Activated CD8-positive, alpha-beta memory T cell treated with anti-CD3 and anti-CD28 coated beads for 4 hours (primary cell): ENCODE results near the gene NRN1L.
"Not testable (repeated sequence)": the region's sequence is repeated elsewhere in the genome, so short reads cannot be mapped to it uniquely, and the experiment has no call there.

Experiments
- DNase-seq, 2 donors: peaks; one replicate each; pipeline ENCODE4 v3.0.0-alpha.2; 2020; ENCODE audit warnings: low read depth in 2 of 2

Gene NRN1L

GRCh38 chr16:67882374-67883145, 2.1 kb upstream of the NRN1L start:
- no peak for DNase-seq

- no peak for DNase-seq
Measured at GRCh38 chr16:67883146-67883871, 1.4 kb upstream of the NRN1L start.

GRCh38 chr16:67883872-67884261, 818 bp upstream of the NRN1L start:
- peak; percentile 48 to 56 for DNase-seq

GRCh38 chr16:67885545-67885944, 860 bp downstream of the NRN1L start:
- no peak for DNase-seq

- DNase-seq = no peak
Measured at GRCh38 chr16:67885976-67886375, 1.3 kb downstream of the NRN1L start.

- no peak for DNase-seq
Measured at GRCh38 chr16:67886387-67886786, 1.7 kb downstream of the NRN1L start.

GRCh38 chr16:67888331-67888730, 3.6 kb downstream of the NRN1L start:
- DNase-seq = no peak

GRCh38 chr16:67892375-67892774, 7.7 kb downstream of the NRN1L start:
- no peak for DNase-seq

GRCh38 chr16:67892899-67893742, 8.4 kb downstream of the NRN1L start, which contains the start of gene PSKH1:
TSS of gene PSKH1 (plus strand) at chr16:67893254. CDS start at chr16:67908750, 15,496 bp downstream.
- peak; percentile 86 to 88 for DNase-seq

GRCh38 chr16:67893743-67894399, 9.2 kb downstream of the NRN1L start:
- DNase-seq = no peak

GRCh38 chr16:67897231-67897630, 12.5 kb downstream of the NRN1L start:
- no peak for DNase-seq

GRCh38 chr16:67901734-67902133, 17.0 kb downstream of the NRN1L start:
- no peak for DNase-seq

- DNase-seq = no peak
Measured at GRCh38 chr16:67902831-67903230, 18.1 kb downstream of the NRN1L start.

- DNase-seq = no peak
Measured at GRCh38 chr16:67907397-67908180, 22.9 kb downstream of the NRN1L start.

GRCh38 chr16:67909056-67909742, 24.5 kb downstream of the NRN1L start:
- DNase-seq = no peak

GRCh38 chr16:67910158-67910557, 25.5 kb downstream of the NRN1L start:
- DNase-seq = no peak

GRCh38 chr16:67914758-67915495, 30.2 kb downstream of the NRN1L start:
- no peak for DNase-seq

GRCh38 chr16:67915496-67915769, 30.7 kb downstream of the NRN1L start:
- not testable (repeated sequence) for DNase-seq

- no peak for DNase-seq
Measured at GRCh38 chr16:67915831-67916723, 31.4 kb downstream of the NRN1L start.
